ENCODE data around the gene RHOH. TPM values are rescaled to one million over a fixed set of nuclear protein-coding genes. Genes with fewer than 3 reads are reported as not detected.

RHOH gene
- total and polyA plus RNA-seq, 10 of the 15 experiments (the other 5 are each of a cell fraction or from before 2014, with no cell fraction given), result 46.5 to 120 (median 57.9) TPM

DNA sequence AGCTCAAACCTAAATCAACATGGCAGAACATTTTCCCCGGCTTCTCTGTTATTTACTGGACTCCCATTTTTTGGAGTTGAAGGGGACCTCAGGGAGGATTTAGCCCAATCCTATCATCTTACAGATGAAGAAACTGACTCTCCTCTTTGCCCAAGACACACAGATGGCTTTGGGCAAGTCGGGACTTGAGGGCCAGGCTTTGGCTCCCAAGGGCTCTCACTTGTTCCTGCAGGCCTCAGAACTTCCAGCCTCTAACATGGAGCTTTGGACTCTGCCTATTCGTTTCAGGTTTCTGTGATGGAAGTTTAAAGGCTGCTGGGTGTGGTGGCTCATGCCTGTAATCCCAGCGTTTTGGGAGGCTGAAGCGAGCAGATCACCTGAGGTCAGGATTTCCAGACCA is 59.5 kb downstream of the RHOH start:
- Histone ChIP-seq H3K27ac (ENCODE audit: control insufficient read depth, insufficient read depth) (no peak overlapping the region), H3K27me3 (replicated peaks in 1 of 2; ENCODE audit: control insufficient read depth in 2 of 2, insufficient read depth in 2 of 2, low read length in 1 of 2) (no peaks in the 10 kb centered on the region), H3K9me3 (replicated peaks; ENCODE audit: control insufficient read depth, insufficient read depth, low read length) (no peaks in the 10 kb centered on the region), H3K36me3 (ENCODE audit: control insufficient read depth in 2 of 2, insufficient read depth in 2 of 2, low read length in 1 of 2) (no peaks in the 10 kb centered on the region), H3K9ac (ENCODE audit: control insufficient read depth, insufficient read depth, low read length) (no peak overlapping the region), H2AFZ (ENCODE audit: control insufficient read depth, low read depth, low read length) (no peak overlapping the region), H3K4me3 (no peak overlapping the region), H3K79me2 (ENCODE audit: control insufficient read depth, insufficient read depth, low read length) (no peaks in the 10 kb centered on the region), H3K4me1 (ENCODE audit: control insufficient read depth, insufficient read depth, low read length) (no peaks in the 10 kb centered on the region), H3K4me2 (ENCODE audit: control insufficient read depth, insufficient read depth) (no peak overlapping the region), H4K20me1 (ENCODE audit: control insufficient read depth, insufficient read depth) (no peaks in the 10 kb centered on the region)
- ChIA-PET SMC1A (ENCODE audit: uncharacterized antibody, unreplicated experiment) (interaction anchor here (1.3 to 1.4 kb wide), 2 partner anchors 8 to 49 kb away, joined by 3 to 5 read pairs; no protein-coding TSS in a partner anchor), RAD21 (ENCODE audit: unreplicated experiment) (interaction anchor here (1.4 kb wide), 1 partner anchor 28 kb away, joined by 3 read pairs; no protein-coding TSS in a partner anchor), POLR2A (no interaction called here), CTCF (interaction anchor here (0.7 to 1.9 kb wide), 2 partner anchors 27 to 84 kb away, joined by 3 to 5 read pairs; no protein-coding TSS in a partner anchor)
- 77% methylated on average over 5 of the region's 5 CpGs for WGBS (ENCODE audit: insufficient coverage, insufficient replicate concordance, low lambda C conversion rate, missing lambda C conversion rate)
- ATAC-seq, result no peak
- in situ Hi-C loops (cut with MboI) (no loop called here), intact Hi-C loops (cut with micrococcal nuclease; ENCODE audit: unreplicated experiment) (no loop called here)
- FAIRE-seq, result no peak
- BruUV-seq (replicated peaks), result no TSS peak
- DNase-seq (ENCODE audit: low read depth, low spot score), result no peak
- TF ChIP-seq KDM1A (IDR thresholded peaks at IDR 0.05; ENCODE audit: borderline replicate concordance), result no peak
- TF ChIP-seq YY1 (IDR thresholded peaks at IDR 0.05; ENCODE audit: low read depth, low read length), result no peak
- TF ChIP-seq ZSCAN29 (IDR thresholded peaks at IDR 0.05), result no peak
- TF ChIP-seq SIX5 (IDR thresholded peaks at IDR 0.05; ENCODE audit: low read depth, low read length, severe bottlenecking), result no peak
- TF ChIP-seq, protein P1, sequence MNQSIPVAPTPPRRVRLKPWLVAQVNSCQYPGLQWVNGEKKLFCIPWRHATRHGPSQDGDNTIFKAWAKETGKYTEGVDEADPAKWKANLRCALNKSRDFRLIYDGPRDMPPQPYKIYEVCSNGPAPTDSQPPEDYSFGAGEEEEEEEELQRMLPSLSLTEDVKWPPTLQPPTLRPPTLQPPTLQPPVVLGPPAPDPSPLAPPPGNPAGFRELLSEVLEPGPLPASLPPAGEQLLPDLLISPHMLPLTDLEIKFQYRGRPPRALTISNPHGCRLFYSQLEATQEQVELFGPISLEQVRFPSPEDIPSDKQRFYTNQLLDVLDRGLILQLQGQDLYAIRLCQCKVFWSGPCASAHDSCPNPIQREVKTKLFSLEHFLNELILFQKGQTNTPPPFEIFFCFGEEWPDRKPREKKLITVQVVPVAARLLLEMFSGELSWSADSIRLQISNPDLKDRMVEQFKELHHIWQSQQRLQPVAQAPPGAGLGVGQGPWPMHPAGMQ (IDR thresholded peaks at IDR 0.05; ENCODE audit: borderline replicate concordance), result no peak
- no peak for TF ChIP-seq HDGF (IDR thresholded peaks at IDR 0.05)
- no peak for TF ChIP-seq MEF2B (IDR thresholded peaks at IDR 0.05; ENCODE audit: partially characterized antibody, poor library complexity, severe bottlenecking)
- TF ChIP-seq NR2C1 (IDR thresholded peaks at IDR 0.05), result no peak
- TF ChIP-seq, protein P2, sequence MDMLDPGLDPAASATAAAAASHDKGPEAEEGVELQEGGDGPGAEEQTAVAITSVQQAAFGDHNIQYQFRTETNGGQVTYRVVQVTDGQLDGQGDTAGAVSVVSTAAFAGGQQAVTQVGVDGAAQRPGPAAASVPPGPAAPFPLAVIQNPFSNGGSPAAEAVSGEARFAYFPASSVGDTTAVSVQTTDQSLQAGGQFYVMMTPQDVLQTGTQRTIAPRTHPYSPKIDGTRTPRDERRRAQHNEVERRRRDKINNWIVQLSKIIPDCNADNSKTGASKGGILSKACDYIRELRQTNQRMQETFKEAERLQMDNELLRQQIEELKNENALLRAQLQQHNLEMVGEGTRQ (IDR thresholded peaks at IDR 0.05; ENCODE audit: borderline replicate concordance, low read depth, low read length), result no peak
- TF ChIP-seq KLF5 (IDR thresholded peaks at IDR 0.05; ENCODE audit: partially characterized antibody), result no peak
- no peak for TF ChIP-seq NFXL1 (IDR thresholded peaks at IDR 0.05; ENCODE audit: borderline replicate concordance)

Data from GM12878 (cell line).